K562 (cell line): ENCODE data around the gene MAGI1. TPM values are rescaled to one million over a fixed set of nuclear protein-coding genes. Genes with fewer than 3 reads are reported as not detected.
A peak's percentile ranks its signal among the peaks of the same experiment; 100 is the strongest.

ENCODE experiments used
- ATAC-seq: fragments of 200-7000 bp; cut with Tn5 transposase; 3 replicates; pipeline ENCODE4 v1.9.1; 2020; ENCODE audit warnings: moderate library complexity
- BruUV-seq: library from RNA; stranded (reverse); fragments of 400-500 nt; replicated peaks from 2 replicates; lab custom pipeline; 2021; lab: Mats Ljungman, UMichigan
- CTCF ChIA-PET: fragments of 300-600 bp; formaldehyde crosslinking; extraction: SDS; loops from one replicate; lab custom pipeline; 2021; ENCODE audit warnings: low intra/inter-chr PET ratio; lab: Yijun Ruan, JAX
- POLR2A ChIA-PET: fragments of 300-600, 350-650 bp; sonication (Branson Sonifier 250); formaldehyde crosslinking; extraction: SDS; loops from one replicate; lab custom pipeline; 2021; ENCODE audit warnings: antibody characterized with exemption, inconsistent platforms; lab: Yijun Ruan, JAX
- DNase-seq, 4 experiments: peaks; one replicate each; pipeline versions ENCODE4 v3.0.0 to v3.0.0-alpha.2; 2011 to 2018; ENCODE audit warnings: low spot score in 3 of 4, mixed read lengths in 3 of 4; ENCODE audit errors: extremely low read depth in 1 of 4
- FAIRE-seq: peaks from 2 replicates; lab custom pipeline; 2011; peaks lifted over from hg19 to GRCh38; lab: Jason Lieb, UNC
- H2AFZ ChIP-seq: 2 replicates; pipeline ENCODE4 v1.6.0; 2011; ENCODE audit warnings: low read depth, low read length, control low read depth, inconsistent platforms
- H3K27ac ChIP-seq: fragments of 200-600 bp; 3 replicates; pipeline ENCODE4 v1.8.0; 2011; ENCODE audit warnings: low read depth, mild to moderate bottlenecking, control low read depth, inconsistent platforms, low read length, moderate library complexity, mixed read lengths; ENCODE audit errors: extremely low read depth
- H3K27me3 ChIP-seq, 2 experiments: fragments of 300-600 bp in 1 of 2; 2 replicates in 1 of 2; 3 replicates in 1 of 2; pipeline versions ENCODE4 v1.6.0 to v1.8.0; 2011; ENCODE audit warnings: inconsistent platforms in 2 of 2, low read length in 2 of 2, mild to moderate bottlenecking in 1 of 2, mixed read lengths in 1 of 2, moderate library complexity in 1 of 2; ENCODE audit not compliant: control insufficient read depth in 2 of 2, insufficient read depth in 2 of 2
- H3K36me3 ChIP-seq: fragments of 300-600 bp; 3 replicates; pipeline ENCODE4 v1.8.0; 2011; ENCODE audit warnings: mild to moderate bottlenecking, low read length, inconsistent platforms; ENCODE audit not compliant: control insufficient read depth, insufficient read depth
- H3K4me1 ChIP-seq, 2 experiments: fragments of 200-600 bp in 1 of 2; replicated peaks in 1 of 2; 2 replicates in 1 of 2; 3 replicates in 1 of 2; pipeline versions ENCODE4 v1.5.1 to v1.8.0; 2011; ENCODE audit warnings: inconsistent platforms in 2 of 2, low read length in 2 of 2, mild to moderate bottlenecking in 1 of 2, mixed read lengths in 1 of 2, moderate library complexity in 1 of 2; ENCODE audit not compliant: control insufficient read depth in 2 of 2, insufficient read depth in 2 of 2
- H3K4me2 ChIP-seq: 2 replicates; pipeline ENCODE4 v1.6.1; 2011; ENCODE audit warnings: low read length, control low read depth, inconsistent platforms, mixed read lengths; ENCODE audit not compliant: insufficient read depth
- H3K4me3 ChIP-seq: fragments of 200-600 bp; sonication (generic), shearing (Covaris generic); 2 replicates; pipeline ENCODE4 v1.5.1; 2016; ENCODE audit warnings: control low read depth, inconsistent platforms
- H3K79me2 ChIP-seq: fragments of 200-600 bp; 3 replicates; pipeline ENCODE4 v1.8.0; 2011; ENCODE audit warnings: low read length, inconsistent platforms; ENCODE audit not compliant: control insufficient read depth, insufficient read depth
- H3K9ac ChIP-seq, 2 experiments: 2 replicates each; pipeline versions ENCODE4 v1.6.0 to v1.6.1; 2011; ENCODE audit warnings: low read depth in 2 of 2, low read length in 2 of 2, control low read depth in 1 of 2, inconsistent platforms in 1 of 2, mild to moderate bottlenecking in 1 of 2, mixed read lengths in 1 of 2; ENCODE audit not compliant: insufficient read depth in 1 of 2
- H3K9me1 ChIP-seq: one replicate; pipeline ENCODE4 v1.6.0; 2011; ENCODE audit warnings: inconsistent platforms, mild to moderate bottlenecking, low read length, moderate library complexity; ENCODE audit not compliant: control insufficient read depth, insufficient read depth
- H3K9me3 ChIP-seq: replicated peaks from 2 replicates; pipeline ENCODE4 v1.5.1; 2011; ENCODE audit warnings: low read depth, low read length, inconsistent platforms; ENCODE audit not compliant: control insufficient read depth, insufficient read depth
- H4K20me1 ChIP-seq: replicated peaks from 2 replicates; pipeline ENCODE4 v1.6.1; 2011; ENCODE audit warnings: low read length, inconsistent platforms, mixed read lengths; ENCODE audit not compliant: control insufficient read depth, insufficient read depth
- COPS2 ChIP-seq: fragments of 450-650 bp; conservative IDR thresholded peaks from 2 replicates; pipeline ENCODE4 v1.6.1; 2016; ENCODE audit warnings: mild to moderate bottlenecking, moderate library complexity
- MLLT1 ChIP-seq, 2 experiments: fragments of 450-650 bp; IDR thresholded peaks; 2 replicates each; pipeline ENCODE4 v1.6.1; 2016
- NFRKB ChIP-seq: fragments of 450-650 bp; IDR thresholded peaks from 2 replicates; pipeline ENCODE4 v1.6.1; 2016; ENCODE audit warnings: low read depth
- TAF9B ChIP-seq: fragments of 450-650 bp; IDR thresholded peaks from 2 replicates; pipeline ENCODE4 v1.6.1; 2018; ENCODE audit warnings: mild to moderate bottlenecking; ENCODE audit not compliant: partially characterized antibody
- TCF15 ChIP-seq: fragments of 250-450 bp; sonication (Bioruptor Pico); IDR thresholded peaks from 2 replicates; pipeline ENCODE4 v1.8.0; 2022; ENCODE audit warnings: moderate library complexity, mild to moderate bottlenecking, inconsistent platforms
- WGBS: fragments of 100-300 bp; shearing (Covaris generic); methylation state at CpG from one replicate; pipeline ENCODE4 v1.1.6; 2016; ENCODE audit warnings: low coverage, mixed read lengths; ENCODE audit not compliant: insufficient coverage; ENCODE audit errors: missing lambda C conversion rate; 5-methylcytosine and 5-hydroxymethylcytosine counted together
- in situ Hi-C: fragments of 300-500 bp; cut with MboI; formaldehyde crosslinking; loops from 4 replicates; pipeline ENCODE4 v1.15.0; 2018; ENCODE audit warnings: inconsistent platforms, mixed read lengths
- intact Hi-C: fragments of 100-400 bp; cut with micrococcal nuclease; formaldehyde crosslinking; loops from 2 replicates; pipeline ENCODE4 v1.14.2; 2022
- polyA plus RNA-seq, 8 experiments: library from polyadenylated mRNA; depleted of rRNA in 4 of 8; stranded (reverse) in 5 of 8; unstranded in 3 of 8; fragments of >200 nt; fragmentation: Nextera tagmentation in 2 of 8; fragmentation: Illumina TruSeq in 1 of 8; extraction: Ambion mirVana in 2 of 8; extraction: Trizol in 1 of 8; gene quantifications; 2 replicates each; pipeline versions ENCODE4 v1.2.1 to v1.2.3, GENCODE V29; 2011 to 2014; ENCODE audit warnings: inconsistent platforms in 1 of 8, missing spikeins in 1 of 8
- total RNA-seq, 7 experiments: library from RNA; depleted of rRNA in 6 of 7; stranded (reverse); fragments of >200 nt in 6 of 7; fragmentation: Illumina TruSeq in 2 of 7; extraction: Trizol in 2 of 7; gene quantifications; 2 replicates each; pipeline versions ENCODE4 v1.2.1 to v1.2.3, GENCODE V29; 2011 to 2021; ENCODE audit warnings: low replicate concordance in 1 of 7

Gene MAGI1
- total and polyA plus RNA-seq, 9 of the 15 experiments (the other 6 are each of a cell fraction or from before 2014, with no cell fraction given) = 7.8 to 59.4 (median 43.2) TPM

- DNase-seq (peak in 1 of 4 experiments; percentile 22), FAIRE-seq (peak; percentile 44), ATAC-seq (peak; percentile 41)
- Histone ChIP-seq H3K4me1 (peaks cover 11 to 40% of the 10 kb centered on the region in 2 experiments; a peak in 4 of 5 replicates), H3K4me3 (peak overlapping the region; percentile 45), H3K9me3 (no peaks in the 10 kb centered on the region), H3K27me3 (no peaks in the 10 kb centered on the region), H3K79me2 (peaks cover 70% of the 10 kb centered on the region), H2AFZ (peak overlapping the region; percentile 81), H3K27ac (peak overlapping the region; percentile 78), H3K9me1 (no peaks in the 10 kb centered on the region), H4K20me1 (no peaks in the 10 kb centered on the region), H3K9ac (peak overlapping the region; percentile 68 to 74; a peak in 3 of 4 replicates), H3K4me2 (peak overlapping the region; percentile 66), H3K36me3 (no peaks in the 10 kb centered on the region)
- TF ChIP-seq NFRKB = no peak
- no peak for TF ChIP-seq TCF15 (CRISPR knock-in tag)
- peak in 1 of 2 experiments; percentile 14; a peak in 1 of 4 replicates for TF ChIP-seq MLLT1 (IDR thresholded peaks at IDR 0.05)
- no peak for TF ChIP-seq COPS2
- peak; percentile 20 for TF ChIP-seq TAF9B
- intact Hi-C loops = loop anchor here (2.0 to 10.0 kb wide), 2 partner anchors 77 to 139 kb away; no protein-coding TSS in a partner anchor
- in situ Hi-C loops = no loop called here
- POLR2A ChIA-PET = interaction anchor here (0.6 to 1.4 kb wide), 4 partner anchors 9 to 521 kb away, joined by 3 to 4 read pairs (median 4); no protein-coding TSS in a partner anchor
- WGBS = 37% methylated on average over 7 of the region's 8 CpGs
- CTCF ChIA-PET = no interaction called here
- BruUV-seq = TSS peak; percentile 11
Observed at GRCh38 chr3:65595222-65596028, 443.3 kb downstream of the MAGI1 start.
